SU-DHL-6 (cell line): ENCODE results near the gene WDR93.

ENCODE experiments used
- H2AFZ ChIP-seq: fragments of 200-600 bp; sonication (generic); 2 replicates; pipeline ENCODE4 v1.6.1; 2014; ENCODE audit warnings: low read depth, mild to moderate bottlenecking, moderate library complexity, mixed read lengths, antibody characterized with exemption, low read length; ENCODE audit not compliant: severe bottlenecking
- H3F3A ChIP-seq: fragments of 200-600 bp; shearing (Covaris generic); 2 replicates; pipeline ENCODE4 v1.6.0; 2016; ENCODE audit warnings: antibody characterized with exemption, mild to moderate bottlenecking; ENCODE audit not compliant: insufficient read depth
- H3K27ac ChIP-seq: fragments of 200-600 bp; sonication (generic); 2 replicates; pipeline ENCODE4 v1.5.1; 2016; ENCODE audit warnings: low read depth, mild to moderate bottlenecking, low read length, moderate library complexity, mixed read lengths
- H3K27me3 ChIP-seq: fragments of 200-600 bp; sonication (generic), shearing (Covaris generic); 2 replicates; pipeline ENCODE4 v1.6.0; 2014; ENCODE audit warnings: mild to moderate bottlenecking, low read length
- H3K36me3 ChIP-seq: fragments of 200-600 bp; sonication (generic); 2 replicates; pipeline ENCODE4 v1.6.1; 2014; ENCODE audit warnings: mild to moderate bottlenecking, low read length, mixed read lengths
- H3K4me2 ChIP-seq: fragments of 300-600, 200-600 bp; shearing (Covaris generic), sonication (generic); 2 replicates; pipeline ENCODE4 v1.6.0; 2014; ENCODE audit warnings: low read length, low read depth, mild to moderate bottlenecking; ENCODE audit not compliant: poor library complexity, severe bottlenecking
- H3K4me3 ChIP-seq: fragments of 200-600 bp; sonication (generic); 2 replicates; pipeline ENCODE4 v1.5.1; 2014; ENCODE audit warnings: antibody characterized with exemption, low read length, mild to moderate bottlenecking, mixed read lengths; ENCODE audit not compliant: insufficient read depth, poor library complexity, severe bottlenecking
- H3K79me2 ChIP-seq: fragments of 200-600 bp; sonication (generic); 2 replicates; pipeline ENCODE4 v1.6.1; 2014; ENCODE audit warnings: mild to moderate bottlenecking, low read length, moderate library complexity; ENCODE audit not compliant: insufficient read depth
- H3K9ac ChIP-seq: fragments of 200-600 bp; sonication (generic); 2 replicates; pipeline ENCODE4 v1.7.0; 2014; ENCODE audit warnings: mild to moderate bottlenecking, low read length
- H3K9me2 ChIP-seq: fragments of 200-600 bp; sonication (generic); replicated peaks from 2 replicates; pipeline ENCODE4 v1.6.1; 2014; ENCODE audit warnings: low read length; ENCODE audit not compliant: insufficient read depth
- H3K9me3 ChIP-seq: fragments of 200-600 bp; sonication (generic); 2 replicates; pipeline ENCODE4 v1.6.1; 2014; ENCODE audit warnings: low read length, mixed read lengths; ENCODE audit not compliant: insufficient read depth
- H4K20me1 ChIP-seq: fragments of 200-600 bp; sonication (generic); 2 replicates; pipeline ENCODE4 v1.6.1; 2014; ENCODE audit warnings: low read depth, mild to moderate bottlenecking, antibody characterized with exemption, low read length, moderate library complexity, mixed read lengths
- EZH2phosphoT487 ChIP-seq: fragments of 200-600 bp; sonication (generic), shearing (Covaris generic); conservative IDR thresholded peaks from 2 replicates; pipeline ENCODE4 v1.6.1; 2018; ENCODE audit warnings: mild to moderate bottlenecking, antibody characterized with exemption, low read length, moderate library complexity, mixed read lengths
- TF ChIP-seq, protein P1 (sequence below): fragments of 200-600 bp; sonication (generic); IDR thresholded peaks from one replicate; pipeline ENCODE4 v1.5.1; 2017; ENCODE audit warnings: antibody characterized with exemption, mild to moderate bottlenecking, low read length, moderate library complexity; ENCODE audit not compliant: insufficient read depth, poor library complexity, severe bottlenecking

Gene WDR93

DNA sequence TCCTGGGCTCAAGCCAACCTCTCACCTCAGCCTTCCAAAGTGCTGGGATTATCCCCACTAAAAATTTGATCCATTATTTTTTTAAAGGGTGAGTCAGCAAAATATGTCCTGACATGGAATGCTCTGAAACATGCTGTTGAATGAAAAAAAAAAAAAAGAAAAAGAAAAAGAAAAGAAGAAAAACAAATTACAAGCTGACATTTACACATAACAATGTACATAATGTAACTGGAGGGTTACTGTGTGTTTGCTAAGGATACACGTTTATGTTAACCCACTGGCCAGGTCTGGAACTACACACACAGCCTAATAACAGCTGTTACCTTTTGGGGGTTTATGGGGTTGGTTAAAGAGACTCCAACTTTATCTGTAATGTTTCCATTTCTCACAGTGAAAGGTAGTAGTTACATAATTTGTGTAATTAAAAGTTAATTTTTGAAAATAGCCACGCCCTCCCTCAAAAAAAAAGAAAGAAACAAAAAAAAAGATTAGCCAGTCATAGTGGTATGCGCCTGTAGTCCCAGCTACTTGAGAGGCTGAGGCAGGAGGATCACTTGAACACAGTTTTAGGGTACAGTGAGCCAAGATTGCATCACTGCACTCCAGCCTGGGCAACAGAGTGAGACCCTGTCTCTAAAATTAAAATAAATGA, 82.4 kb downstream of the WDR93 start:
- Histone ChIP-seq H3K79me2 (no peaks in the 10 kb centered on the region), H3K36me3 (no peaks in the 10 kb centered on the region), H3K27ac (no peak overlapping the region), H3K4me2 (no peak overlapping the region), H4K20me1 (no peaks in the 10 kb centered on the region), H3K9me2 (no peaks in the 10 kb centered on the region), H3K9me3 (no peaks in the 10 kb centered on the region), H3F3A (no peaks in the 10 kb centered on the region), H3K9ac (no peak overlapping the region), H3K4me3 (no peak overlapping the region), H2AFZ (no peak overlapping the region), H3K27me3 (no peaks in the 10 kb centered on the region)
- no peak for TF ChIP-seq EZH2phosphoT487
- TF ChIP-seq, protein P1, sequence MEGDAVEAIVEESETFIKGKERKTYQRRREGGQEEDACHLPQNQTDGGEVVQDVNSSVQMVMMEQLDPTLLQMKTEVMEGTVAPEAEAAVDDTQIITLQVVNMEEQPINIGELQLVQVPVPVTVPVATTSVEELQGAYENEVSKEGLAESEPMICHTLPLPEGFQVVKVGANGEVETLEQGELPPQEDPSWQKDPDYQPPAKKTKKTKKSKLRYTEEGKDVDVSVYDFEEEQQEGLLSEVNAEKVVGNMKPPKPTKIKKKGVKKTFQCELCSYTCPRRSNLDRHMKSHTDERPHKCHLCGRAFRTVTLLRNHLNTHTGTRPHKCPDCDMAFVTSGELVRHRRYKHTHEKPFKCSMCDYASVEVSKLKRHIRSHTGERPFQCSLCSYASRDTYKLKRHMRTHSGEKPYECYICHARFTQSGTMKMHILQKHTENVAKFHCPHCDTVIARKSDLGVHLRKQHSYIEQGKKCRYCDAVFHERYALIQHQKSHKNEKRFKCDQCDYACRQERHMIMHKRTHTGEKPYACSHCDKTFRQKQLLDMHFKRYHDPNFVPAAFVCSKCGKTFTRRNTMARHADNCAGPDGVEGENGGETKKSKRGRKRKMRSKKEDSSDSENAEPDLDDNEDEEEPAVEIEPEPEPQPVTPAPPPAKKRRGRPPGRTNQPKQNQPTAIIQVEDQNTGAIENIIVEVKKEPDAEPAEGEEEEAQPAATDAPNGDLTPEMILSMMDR: no peak

DNA sequence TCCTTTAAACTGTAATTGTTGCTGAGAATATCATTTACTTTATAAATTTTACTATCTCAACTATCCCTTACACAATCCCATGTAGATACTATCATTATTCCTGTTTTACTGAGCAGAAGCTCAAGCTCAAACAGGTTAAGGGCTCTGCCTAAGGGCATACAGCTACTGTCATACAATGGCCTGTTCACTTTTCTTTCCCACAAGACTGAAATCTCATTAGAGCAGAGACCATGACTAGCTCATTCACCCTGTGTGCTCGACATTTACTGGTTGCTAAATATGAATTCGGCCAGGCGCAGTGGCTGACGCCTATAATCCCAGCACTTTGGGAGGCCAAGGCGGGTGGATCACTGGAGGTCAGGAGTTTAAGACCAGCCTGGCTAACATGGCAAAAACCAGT, 83.9 kb downstream of the WDR93 start:
- H3K9ac ChIP-seq: no peak overlapping the region
- no peaks in the 10 kb centered on the region for H4K20me1 ChIP-seq
- no peaks in the 10 kb centered on the region for H3K9me3 ChIP-seq
- no peaks in the 10 kb centered on the region for H3K27me3 ChIP-seq
- H2AFZ ChIP-seq: no peak overlapping the region
- no peaks in the 10 kb centered on the region for H3K36me3 ChIP-seq
- H3K4me2 ChIP-seq: no peak overlapping the region
- no peaks in the 10 kb centered on the region for H3F3A ChIP-seq
- H3K4me3 ChIP-seq: no peak overlapping the region
- TF ChIP-seq, protein P1: no peak
- no peak for TF ChIP-seq EZH2phosphoT487
- H3K79me2 ChIP-seq: no peaks in the 10 kb centered on the region
- H3K9me2 ChIP-seq: no peaks in the 10 kb centered on the region
- no peak overlapping the region for H3K27ac ChIP-seq

DNA sequence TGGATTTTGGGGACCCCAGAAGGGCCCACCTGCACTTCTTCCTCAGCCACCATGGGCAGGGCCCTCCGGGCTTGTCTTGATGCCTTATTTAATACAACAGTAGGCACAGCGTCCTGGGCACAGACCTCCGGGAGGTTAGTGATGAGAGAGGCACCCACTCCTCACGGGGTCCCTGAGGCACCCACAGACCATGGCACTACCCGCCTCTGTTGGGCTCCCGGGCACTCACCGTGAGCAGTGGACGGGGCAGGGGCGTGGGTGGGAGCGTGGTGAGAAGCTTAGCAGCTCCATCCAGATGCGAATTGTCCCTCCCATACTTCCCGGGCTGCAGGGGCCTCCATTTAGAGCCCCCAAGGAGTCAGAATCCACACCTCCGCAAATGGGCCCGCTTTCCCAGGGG, 85.2 kb downstream of the WDR93 start:
- Histone ChIP-seq H3K79me2 (no peaks in the 10 kb centered on the region), H3K9ac (no peak overlapping the region), H3K36me3 (no peaks in the 10 kb centered on the region), H3F3A (no peaks in the 10 kb centered on the region), H2AFZ (no peak overlapping the region), H3K4me2 (no peak overlapping the region), H4K20me1 (no peaks in the 10 kb centered on the region), H3K4me3 (no peak overlapping the region), H3K9me2 (no peaks in the 10 kb centered on the region), H3K9me3 (no peaks in the 10 kb centered on the region), H3K27ac (no peak overlapping the region), H3K27me3 (no peaks in the 10 kb centered on the region)
- no peak for TF ChIP-seq EZH2phosphoT487
- TF ChIP-seq, protein P1: no peak
